GM06990 (cell line): ENCODE data around the gene ANO4.
A peak's percentile ranks its signal among the peaks of the same experiment; 100 is the strongest.
"Not testable (repeated sequence)": the region's sequence is repeated elsewhere in the genome, so short reads cannot be mapped to it uniquely, and the experiment has no call there.

Experiments
- DNase-seq: peaks from one replicate; pipeline ENCODE4 v3.0.0-alpha.2; 2011; ENCODE audit not compliant: insufficient read length; ENCODE audit errors: extremely low read depth
- H3K27me3 ChIP-seq: replicated peaks from 2 replicates; pipeline ENCODE4 v1.6.0; 2011; ENCODE audit warnings: low read length; ENCODE audit not compliant: control insufficient read depth, insufficient read depth
- H3K36me3 ChIP-seq: 2 replicates; pipeline ENCODE4 v1.5.1; 2011; ENCODE audit warnings: low read length; ENCODE audit not compliant: control insufficient read depth, insufficient read depth
- H3K4me3 ChIP-seq: replicated peaks from 2 replicates; pipeline ENCODE4 v1.5.1; 2011; ENCODE audit warnings: low read depth, mild to moderate bottlenecking, control low read depth, low read length
- TF ChIP-seq, protein P1 (sequence below): IDR thresholded peaks from 2 replicates; pipeline ENCODE4 v1.5.1; 2011; ENCODE audit warnings: low read length, control low read depth, mild to moderate bottlenecking, inconsistent platforms; ENCODE audit not compliant: insufficient read depth, poor library complexity, severe bottlenecking

ANO4 gene

DNA sequence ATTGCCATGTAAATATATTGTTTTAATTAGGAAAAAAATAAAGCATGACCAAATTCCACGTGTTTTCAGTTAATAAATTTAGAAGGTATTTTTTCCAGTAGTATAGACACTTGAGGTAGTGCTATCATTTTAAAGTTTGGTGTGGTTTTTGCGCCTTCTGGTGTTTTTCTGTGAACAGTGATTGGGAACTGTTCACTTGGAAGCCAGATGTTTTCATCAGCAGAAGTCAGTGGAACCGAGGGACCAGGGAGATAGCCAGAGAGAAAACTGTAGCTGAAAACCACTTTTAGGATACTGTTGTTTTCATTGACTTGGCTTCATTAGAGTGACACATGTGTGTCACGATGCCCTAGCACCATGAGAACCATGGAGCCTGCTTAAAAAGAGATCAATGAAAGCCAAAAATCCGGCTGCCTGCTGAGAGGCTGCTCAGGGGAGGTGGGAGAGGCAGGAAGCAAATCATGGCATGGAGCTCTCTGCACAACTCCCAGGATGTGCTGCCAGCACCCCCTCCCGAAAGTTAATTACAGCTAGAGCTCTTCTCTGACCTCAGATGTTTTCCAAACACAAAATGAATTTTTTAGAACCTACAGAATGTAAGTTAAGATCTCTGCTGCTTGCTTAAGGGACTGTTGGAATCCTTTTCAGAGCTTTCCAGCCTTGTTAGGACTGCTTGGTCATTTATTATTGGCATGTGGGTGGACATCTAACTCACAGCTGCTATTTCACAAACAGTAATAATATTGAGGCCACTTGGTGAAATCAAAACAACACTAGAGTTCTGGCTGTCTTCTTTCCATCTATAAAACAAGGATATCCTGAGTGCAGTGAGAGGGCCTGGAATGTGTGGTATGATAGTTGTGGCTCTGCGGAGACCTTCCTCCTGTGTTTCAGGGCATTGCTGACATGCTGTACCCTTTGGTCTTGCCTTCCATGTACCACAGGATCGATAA is 192.3 kb downstream of the ANO4 start:
- no peak for DNase-seq
- TF ChIP-seq, protein P1, sequence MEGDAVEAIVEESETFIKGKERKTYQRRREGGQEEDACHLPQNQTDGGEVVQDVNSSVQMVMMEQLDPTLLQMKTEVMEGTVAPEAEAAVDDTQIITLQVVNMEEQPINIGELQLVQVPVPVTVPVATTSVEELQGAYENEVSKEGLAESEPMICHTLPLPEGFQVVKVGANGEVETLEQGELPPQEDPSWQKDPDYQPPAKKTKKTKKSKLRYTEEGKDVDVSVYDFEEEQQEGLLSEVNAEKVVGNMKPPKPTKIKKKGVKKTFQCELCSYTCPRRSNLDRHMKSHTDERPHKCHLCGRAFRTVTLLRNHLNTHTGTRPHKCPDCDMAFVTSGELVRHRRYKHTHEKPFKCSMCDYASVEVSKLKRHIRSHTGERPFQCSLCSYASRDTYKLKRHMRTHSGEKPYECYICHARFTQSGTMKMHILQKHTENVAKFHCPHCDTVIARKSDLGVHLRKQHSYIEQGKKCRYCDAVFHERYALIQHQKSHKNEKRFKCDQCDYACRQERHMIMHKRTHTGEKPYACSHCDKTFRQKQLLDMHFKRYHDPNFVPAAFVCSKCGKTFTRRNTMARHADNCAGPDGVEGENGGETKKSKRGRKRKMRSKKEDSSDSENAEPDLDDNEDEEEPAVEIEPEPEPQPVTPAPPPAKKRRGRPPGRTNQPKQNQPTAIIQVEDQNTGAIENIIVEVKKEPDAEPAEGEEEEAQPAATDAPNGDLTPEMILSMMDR: no peak
- H3K4me3 ChIP-seq: no peak overlapping the region
- no peaks in the 10 kb centered on the region for H3K36me3 ChIP-seq
- H3K27me3 ChIP-seq: no peaks in the 10 kb centered on the region

DNA sequence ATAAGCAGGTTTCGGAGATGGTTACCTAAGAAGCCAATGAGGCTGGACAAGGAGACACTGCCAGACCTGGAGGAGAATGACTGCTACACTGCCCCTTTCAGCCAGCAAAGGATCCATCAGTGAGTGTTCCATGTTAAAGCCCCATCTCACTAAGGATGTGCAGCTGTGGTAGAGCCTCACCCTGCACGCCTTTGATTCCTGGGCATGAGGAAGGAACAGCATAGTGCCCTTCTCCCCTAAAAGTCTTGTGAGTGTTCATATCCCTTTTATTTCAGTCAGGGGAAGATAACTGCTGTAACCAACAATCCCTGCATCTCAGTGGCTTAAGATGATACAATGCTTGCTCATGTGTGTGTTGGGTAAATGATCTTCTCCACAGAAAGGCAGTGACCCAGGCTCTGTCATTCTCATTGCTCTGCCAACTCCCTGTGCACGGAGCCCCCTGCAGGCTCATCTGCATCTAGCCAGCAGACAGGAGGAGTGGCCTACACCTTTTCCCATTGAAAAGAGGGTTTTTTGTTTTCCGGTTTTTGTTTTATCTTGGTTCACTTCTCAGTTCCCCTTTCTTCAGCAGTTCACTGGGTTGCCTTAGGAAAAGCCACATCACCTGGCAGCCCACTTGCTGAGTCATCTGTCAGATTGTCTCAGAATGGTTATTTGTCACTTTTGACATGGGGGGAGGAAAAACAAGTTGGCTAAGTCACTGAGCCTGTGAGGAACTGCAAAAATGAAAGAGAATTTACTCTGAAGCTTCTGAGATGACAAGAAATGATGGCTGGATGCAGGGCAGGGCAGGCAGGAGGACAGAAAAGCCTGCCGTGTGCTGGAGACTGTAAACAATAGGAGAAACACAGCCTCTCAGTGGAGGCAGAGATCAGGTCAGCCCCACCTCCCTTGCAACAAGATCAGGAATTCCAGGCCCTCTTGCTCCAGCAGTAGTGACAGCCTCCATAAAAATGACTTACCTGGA is 193.3 kb downstream of the ANO4 start:
- peak; percentile 72 for DNase-seq
- TF ChIP-seq, protein P1: peak; percentile 79
- Histone ChIP-seq H3K36me3 (no peaks in the 10 kb centered on the region), H3K27me3 (no peaks in the 10 kb centered on the region), H3K4me3 (no peak overlapping the region)

DNA sequence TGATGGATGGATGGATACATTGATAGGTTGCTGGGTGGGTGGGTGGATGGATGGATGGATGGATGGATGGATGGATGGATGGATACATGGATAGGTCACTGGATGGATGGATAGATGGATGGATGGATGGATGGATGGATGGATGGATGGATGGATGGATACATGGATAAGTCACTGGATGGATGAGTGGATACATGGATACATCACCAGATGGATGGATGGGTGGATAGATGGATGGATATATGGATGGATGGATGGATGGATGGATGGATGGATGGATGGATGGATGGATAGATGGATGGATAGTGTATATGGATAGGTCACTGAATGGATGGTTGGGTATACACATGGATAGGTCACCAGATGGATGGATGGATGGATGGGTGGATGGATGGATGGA is 194.9 kb downstream of the ANO4 start:
- not testable (repeated sequence) for DNase-seq, H3K27me3 ChIP-seq, H3K36me3 ChIP-seq, H3K4me3 ChIP-seq

DNA sequence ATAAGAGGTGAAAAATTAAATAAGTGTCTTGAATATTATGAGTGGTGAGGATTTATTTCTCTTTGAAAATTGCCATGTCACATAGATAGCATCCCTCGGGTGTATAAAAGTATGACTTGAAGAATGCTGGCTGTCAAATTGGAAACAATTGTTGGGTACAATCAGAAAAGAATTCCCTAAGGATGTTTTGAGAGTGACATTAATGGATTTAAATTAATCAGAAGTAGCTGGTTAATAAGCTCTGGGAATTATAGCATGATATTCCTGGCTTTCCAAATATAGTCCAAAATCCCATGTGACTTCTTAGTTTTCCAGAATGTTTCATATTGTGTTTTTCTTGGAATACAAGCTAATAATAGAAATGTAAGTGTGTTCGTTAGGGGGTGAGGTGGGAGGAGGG is 196.5 kb downstream of the ANO4 start:
- no peak for DNase-seq
- H3K27me3 ChIP-seq: peaks cover 1% of the 10 kb centered on the region; the same call in 1 of the 2 replicates
- no peaks in the 10 kb centered on the region for H3K36me3 ChIP-seq
- TF ChIP-seq, protein P1: no peak
- no peak overlapping the region for H3K4me3 ChIP-seq

DNA sequence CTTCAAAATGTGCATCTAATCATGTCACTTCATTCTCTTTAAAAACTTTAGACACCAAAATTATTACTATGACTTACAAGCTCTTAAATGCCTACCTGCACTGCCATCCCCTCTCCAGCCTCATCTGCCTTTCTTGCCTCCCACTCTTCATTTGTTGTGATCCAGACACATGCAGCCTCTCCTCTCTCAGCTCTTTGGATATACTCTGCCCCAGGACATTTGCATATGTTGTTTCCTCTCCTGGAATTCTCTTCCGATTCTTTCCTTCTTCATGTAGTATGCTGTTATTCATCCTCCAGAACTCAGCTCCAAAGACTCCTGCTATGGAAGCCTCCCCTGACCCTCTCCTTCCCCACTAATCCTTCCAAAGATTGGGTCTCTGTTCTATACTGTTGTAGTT is 197.6 kb downstream of the ANO4 start:
- DNase-seq: no peak
- Histone ChIP-seq H3K4me3 (no peak overlapping the region), H3K36me3 (no peaks in the 10 kb centered on the region), H3K27me3 (peaks cover 1% of the 10 kb centered on the region; the same call in 1 of the 2 replicates)
- TF ChIP-seq, protein P1: no peak
